Hepatocyte (in vitro differentiated cells): ENCODE results near the gene RIT2. TPM values are rescaled to one million over a fixed set of nuclear protein-coding genes. Genes with fewer than 3 reads are reported as not detected.

Experiments used
- DNase-seq: peaks from one replicate; pipeline ENCODE4 v3.0.0-alpha.2; 2016; ENCODE audit warnings: low spot score
- H2AFZ ChIP-seq: fragments of 200-600 bp; sonication (generic); 2 replicates; pipeline ENCODE4 v1.6.0; 2016; ENCODE audit warnings: antibody characterized with exemption, mild to moderate bottlenecking
- H3K27ac ChIP-seq: fragments of 200-600 bp; sonication (generic); 2 replicates; pipeline ENCODE4 v1.5.1; 2016; ENCODE audit warnings: mild to moderate bottlenecking
- H3K27me3 ChIP-seq: fragments of 200-600 bp; sonication (generic); 2 replicates; pipeline ENCODE4 v1.6.1; 2016
- H3K36me3 ChIP-seq: fragments of 200-600 bp; sonication (generic); replicated peaks from 2 replicates; pipeline ENCODE4 v1.5.1; 2016; ENCODE audit warnings: low read depth; ENCODE audit not compliant: insufficient read depth
- H3K4me1 ChIP-seq: fragments of 200-600 bp; sonication (generic); 2 replicates; pipeline ENCODE4 v1.5.1; 2016; ENCODE audit warnings: mild to moderate bottlenecking, moderate library complexity; ENCODE audit not compliant: insufficient read depth
- H3K4me2 ChIP-seq: fragments of 200-600 bp; sonication (generic); 2 replicates; pipeline ENCODE4 v1.6.0; 2016
- H3K4me3 ChIP-seq: fragments of 200-600 bp; sonication (generic); 2 replicates; pipeline ENCODE4 v1.5.1; 2016; ENCODE audit warnings: mild to moderate bottlenecking
- H3K79me2 ChIP-seq: fragments of 200-600 bp; sonication (generic); 2 replicates; pipeline ENCODE4 v1.6.0; 2017; ENCODE audit warnings: mild to moderate bottlenecking
- H3K9me2 ChIP-seq: fragments of 200-600 bp; sonication (generic); replicated peaks from 2 replicates; pipeline ENCODE4 v1.6.0; 2017; ENCODE audit warnings: mild to moderate bottlenecking; ENCODE audit not compliant: insufficient read depth
- H3K9me3 ChIP-seq: fragments of 200-600 bp; sonication (generic); 2 replicates; pipeline ENCODE4 v1.5.1; 2016; ENCODE audit warnings: low read depth, mild to moderate bottlenecking
- H4K20me1 ChIP-seq: fragments of 200-600 bp; sonication (generic); 2 replicates; pipeline ENCODE4 v1.6.0; 2016; ENCODE audit warnings: mild to moderate bottlenecking; ENCODE audit not compliant: insufficient read depth, poor library complexity, severe bottlenecking
- EZH2 ChIP-seq: fragments of 200-600 bp; sonication (generic); IDR thresholded peaks from 2 replicates; pipeline ENCODE4 v1.6.1; 2016; ENCODE audit warnings: antibody characterized with exemption, mild to moderate bottlenecking, borderline replicate concordance
- EZH2phosphoT487 ChIP-seq: fragments of 200-600 bp; sonication (generic); IDR thresholded peaks from one replicate; pipeline ENCODE4 v1.6.1; 2018; ENCODE audit warnings: antibody characterized with exemption, mild to moderate bottlenecking, low read depth, moderate library complexity; ENCODE audit not compliant: unreplicated experiment, severe bottlenecking
- WGBS: methylation state at CpG from one replicate; pipeline ENCODE4 v1.1.6; 2016; ENCODE audit warnings: low lambda C conversion rate; ENCODE audit errors: missing lambda C conversion rate; 5-methylcytosine and 5-hydroxymethylcytosine counted together
- polyA plus RNA-seq: library from polyadenylated mRNA; unstranded; fragments of >200 nt; fragmentation: Nextera tagmentation; extraction: Ambion mirVana; gene quantifications from 2 replicates; pipeline ENCODE4 v1.2.1, GENCODE V29; 2016
- total RNA-seq: library from RNA; depleted of rRNA; stranded (reverse); fragments of >200 nt; gene quantifications from 2 replicates; pipeline ENCODE4 v1.2.3, GENCODE V29; 2014
- TF ChIP-seq, protein P1 (sequence below): fragments of 200-600 bp; sonication (generic); IDR thresholded peaks from 2 replicates; pipeline ENCODE4 v1.5.1; 2016; ENCODE audit warnings: antibody characterized with exemption, mild to moderate bottlenecking; ENCODE audit not compliant: poor library complexity

Gene RIT2
- not detected in 2 replicates for total RNA-seq
- polyA plus RNA-seq, result not detected in 2 replicates

DNA sequence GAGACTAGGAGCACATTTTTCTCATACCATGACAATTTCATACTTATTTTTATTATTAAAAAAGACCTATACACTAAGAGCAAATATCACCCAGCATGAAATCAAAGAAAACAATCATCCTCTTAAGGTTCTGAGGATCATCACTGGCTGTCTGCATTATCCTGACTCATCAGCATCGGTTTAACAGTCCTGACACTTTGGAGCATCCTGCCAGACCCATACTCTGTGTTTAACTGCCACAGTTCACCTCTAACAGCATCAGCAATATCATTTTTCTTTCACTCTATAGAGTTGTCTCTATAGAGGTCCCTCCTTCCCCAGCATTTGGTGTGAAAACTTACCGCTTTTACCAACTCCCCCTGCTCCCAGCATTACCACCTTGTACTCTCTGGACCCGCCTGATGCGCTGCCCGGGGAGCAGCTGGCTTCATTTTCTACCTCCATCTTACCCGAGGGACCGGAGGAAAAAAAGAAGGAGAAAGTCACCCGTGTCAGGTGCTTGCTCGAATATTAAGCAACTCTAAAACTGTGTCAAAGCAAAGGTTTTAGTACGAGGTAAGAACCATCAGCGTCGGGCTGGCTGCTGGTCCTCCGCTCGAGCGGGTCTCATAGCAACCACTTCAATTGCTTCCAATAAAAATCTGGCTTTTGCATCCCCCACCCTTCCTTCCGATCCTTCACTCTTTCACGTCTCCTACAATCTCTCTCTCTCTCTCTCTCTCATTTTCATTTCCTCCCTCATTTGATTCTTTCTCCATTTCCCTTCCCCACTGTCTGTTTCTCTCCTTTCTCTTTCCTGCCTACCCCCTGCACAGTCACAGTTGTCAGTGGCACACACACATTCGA, at the start of gene RIT2:
RIT2 (minus strand) TSS at position 610 of the 846 bp plus-strand sequence.
- Histone ChIP-seq H4K20me1 (no peaks in the 10 kb centered on the region), H3K79me2 (no peaks in the 10 kb centered on the region), H3K9me3 (no peaks in the 10 kb centered on the region), H3K27me3 (peaks cover 3% of the 10 kb centered on the region), H3K36me3 (no peaks in the 10 kb centered on the region), H2AFZ (no peak within 1 kb of the TSS), H3K4me2 (no peak within 1 kb of the TSS), H3K4me1 (no peaks in the 10 kb centered on the region), H3K9me2 (no peaks in the 10 kb centered on the region), H3K4me3 (no peak within 1 kb of the TSS), H3K27ac (no peak within 1 kb of the TSS)
- WGBS, result 82% methylated on average over 18 of the region's 18 CpGs
- DNase-seq, result no peak
- TF ChIP-seq EZH2 (no peak), EZH2phosphoT487 (no peak)
- TF ChIP-seq, protein P1, sequence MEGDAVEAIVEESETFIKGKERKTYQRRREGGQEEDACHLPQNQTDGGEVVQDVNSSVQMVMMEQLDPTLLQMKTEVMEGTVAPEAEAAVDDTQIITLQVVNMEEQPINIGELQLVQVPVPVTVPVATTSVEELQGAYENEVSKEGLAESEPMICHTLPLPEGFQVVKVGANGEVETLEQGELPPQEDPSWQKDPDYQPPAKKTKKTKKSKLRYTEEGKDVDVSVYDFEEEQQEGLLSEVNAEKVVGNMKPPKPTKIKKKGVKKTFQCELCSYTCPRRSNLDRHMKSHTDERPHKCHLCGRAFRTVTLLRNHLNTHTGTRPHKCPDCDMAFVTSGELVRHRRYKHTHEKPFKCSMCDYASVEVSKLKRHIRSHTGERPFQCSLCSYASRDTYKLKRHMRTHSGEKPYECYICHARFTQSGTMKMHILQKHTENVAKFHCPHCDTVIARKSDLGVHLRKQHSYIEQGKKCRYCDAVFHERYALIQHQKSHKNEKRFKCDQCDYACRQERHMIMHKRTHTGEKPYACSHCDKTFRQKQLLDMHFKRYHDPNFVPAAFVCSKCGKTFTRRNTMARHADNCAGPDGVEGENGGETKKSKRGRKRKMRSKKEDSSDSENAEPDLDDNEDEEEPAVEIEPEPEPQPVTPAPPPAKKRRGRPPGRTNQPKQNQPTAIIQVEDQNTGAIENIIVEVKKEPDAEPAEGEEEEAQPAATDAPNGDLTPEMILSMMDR, result no peak

DNA sequence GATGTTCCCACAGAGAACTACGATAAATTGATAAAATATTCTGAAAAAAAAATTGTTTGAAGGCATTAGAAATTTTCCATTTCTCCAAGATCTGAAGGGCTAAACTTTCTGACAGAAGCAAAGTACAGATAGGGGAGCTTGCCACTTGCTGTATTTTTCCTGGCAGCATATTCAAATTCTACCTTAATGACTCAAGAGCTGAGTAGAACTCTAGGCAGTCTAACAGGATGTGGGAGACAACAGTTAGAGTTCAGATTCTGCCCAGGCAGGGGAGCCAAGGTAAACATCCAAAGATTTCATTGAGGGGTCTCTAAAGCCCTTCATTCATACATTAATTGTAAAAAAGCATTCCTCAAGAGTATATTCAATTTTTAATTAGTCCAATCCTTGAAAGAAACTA, 46.0 kb upstream of the RIT2 start:
- Histone ChIP-seq H3K27ac (no peak overlapping the region), H3K4me1 (no peaks in the 10 kb centered on the region), H3K4me3 (no peak overlapping the region), H3K36me3 (no peaks in the 10 kb centered on the region), H3K4me2 (no peak overlapping the region), H3K9me3 (no peaks in the 10 kb centered on the region), H4K20me1 (no peaks in the 10 kb centered on the region), H3K79me2 (no peaks in the 10 kb centered on the region), H3K27me3 (no peaks in the 10 kb centered on the region), H2AFZ (no peak overlapping the region), H3K9me2 (no peaks in the 10 kb centered on the region)
- WGBS, result 94% methylated on average over 1 of the region's 1 CpG
- TF ChIP-seq EZH2phosphoT487 (no peak), EZH2 (no peak)
- TF ChIP-seq, protein P1, result no peak
- no peak for DNase-seq

DNA sequence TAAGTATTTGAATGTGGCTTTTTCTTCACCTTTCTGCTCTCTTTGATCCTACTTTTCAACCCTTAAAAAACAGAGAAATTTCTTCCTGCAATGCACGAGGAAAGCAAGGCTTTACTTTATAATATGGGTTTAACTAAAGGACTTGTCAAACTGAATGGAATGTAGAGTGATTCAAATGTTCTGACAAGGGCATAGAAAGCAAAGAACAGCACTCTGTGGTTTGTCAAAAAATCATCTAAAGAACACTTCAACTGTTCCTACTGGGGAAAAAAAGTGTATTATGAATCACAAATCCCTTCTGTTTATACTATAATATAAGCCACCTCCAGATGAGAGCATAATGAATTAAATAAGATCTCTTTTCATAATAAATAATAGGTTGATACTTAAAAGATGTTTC, 45.0 kb upstream of the RIT2 start:
- DNase-seq, result no peak
- Histone ChIP-seq H3K4me1 (no peaks in the 10 kb centered on the region), H3K36me3 (no peaks in the 10 kb centered on the region), H3K9me2 (no peaks in the 10 kb centered on the region), H3K79me2 (no peaks in the 10 kb centered on the region), H3K9me3 (no peaks in the 10 kb centered on the region), H3K27me3 (no peaks in the 10 kb centered on the region), H4K20me1 (no peaks in the 10 kb centered on the region), H3K27ac (no peak overlapping the region), H2AFZ (no peak overlapping the region), H3K4me2 (no peak overlapping the region), H3K4me3 (no peak overlapping the region)
- TF ChIP-seq, protein P1, result no peak
- TF ChIP-seq EZH2 (no peak), EZH2phosphoT487 (no peak)
- WGBS, result 48% methylated on average over 1 of the region's 1 CpG
